Measurements from ENCODE around the gene SYT6.

DNA sequence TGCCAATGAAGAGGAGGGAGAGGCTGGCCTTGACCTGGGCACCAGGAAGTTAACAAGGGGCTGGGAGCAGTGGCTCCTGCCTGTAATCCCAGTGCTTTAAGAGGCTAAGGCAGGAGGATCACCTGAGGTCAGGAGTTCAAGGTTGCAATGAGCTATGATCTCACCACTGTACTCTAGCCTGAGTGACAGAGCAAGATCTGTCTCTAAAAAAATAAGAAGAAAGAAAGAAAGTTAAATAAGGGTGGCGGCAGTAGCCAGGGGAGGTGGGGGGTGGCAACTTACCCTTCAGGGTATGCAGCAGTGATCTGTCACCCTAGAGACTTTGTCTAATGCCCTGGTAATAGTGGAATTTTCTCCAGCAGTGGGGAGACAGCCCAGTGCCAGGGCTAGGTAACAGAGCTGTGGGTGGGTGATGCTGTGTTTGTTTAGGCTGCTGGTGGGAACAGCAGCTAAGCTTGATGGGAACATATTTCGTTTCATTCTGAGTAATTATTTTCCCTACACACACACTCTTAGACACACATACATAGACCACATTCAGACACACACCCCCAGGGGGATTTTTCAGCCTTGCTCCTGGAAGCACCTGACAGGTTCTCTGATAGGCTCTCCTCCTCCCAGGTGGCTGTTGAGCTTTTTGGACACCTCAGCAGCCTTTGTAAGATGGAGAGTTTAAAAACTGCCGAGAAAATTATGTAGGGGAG is 11.3 kb upstream of the SYT6 start:
- TF ChIP-seq, protein P1, sequence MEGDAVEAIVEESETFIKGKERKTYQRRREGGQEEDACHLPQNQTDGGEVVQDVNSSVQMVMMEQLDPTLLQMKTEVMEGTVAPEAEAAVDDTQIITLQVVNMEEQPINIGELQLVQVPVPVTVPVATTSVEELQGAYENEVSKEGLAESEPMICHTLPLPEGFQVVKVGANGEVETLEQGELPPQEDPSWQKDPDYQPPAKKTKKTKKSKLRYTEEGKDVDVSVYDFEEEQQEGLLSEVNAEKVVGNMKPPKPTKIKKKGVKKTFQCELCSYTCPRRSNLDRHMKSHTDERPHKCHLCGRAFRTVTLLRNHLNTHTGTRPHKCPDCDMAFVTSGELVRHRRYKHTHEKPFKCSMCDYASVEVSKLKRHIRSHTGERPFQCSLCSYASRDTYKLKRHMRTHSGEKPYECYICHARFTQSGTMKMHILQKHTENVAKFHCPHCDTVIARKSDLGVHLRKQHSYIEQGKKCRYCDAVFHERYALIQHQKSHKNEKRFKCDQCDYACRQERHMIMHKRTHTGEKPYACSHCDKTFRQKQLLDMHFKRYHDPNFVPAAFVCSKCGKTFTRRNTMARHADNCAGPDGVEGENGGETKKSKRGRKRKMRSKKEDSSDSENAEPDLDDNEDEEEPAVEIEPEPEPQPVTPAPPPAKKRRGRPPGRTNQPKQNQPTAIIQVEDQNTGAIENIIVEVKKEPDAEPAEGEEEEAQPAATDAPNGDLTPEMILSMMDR (IDR thresholded peaks at IDR 0.05) = no peak
- TF ChIP-seq POLR2A (IDR thresholded peaks at IDR 0.05) (no peak), POLR2AphosphoS5 (IDR thresholded peaks at IDR 0.05) (no peak)
